ENCODE measurements around the gene TOP3B. TPM values are rescaled to one million over a fixed set of nuclear protein-coding genes. Genes with fewer than 3 reads are reported as not detected.
A peak's percentile ranks its signal among the peaks of the same experiment; 100 is the strongest.

TOP3B gene
- total RNA-seq, 1 donor from 2014 or later, result 27.9 TPM

DNA sequence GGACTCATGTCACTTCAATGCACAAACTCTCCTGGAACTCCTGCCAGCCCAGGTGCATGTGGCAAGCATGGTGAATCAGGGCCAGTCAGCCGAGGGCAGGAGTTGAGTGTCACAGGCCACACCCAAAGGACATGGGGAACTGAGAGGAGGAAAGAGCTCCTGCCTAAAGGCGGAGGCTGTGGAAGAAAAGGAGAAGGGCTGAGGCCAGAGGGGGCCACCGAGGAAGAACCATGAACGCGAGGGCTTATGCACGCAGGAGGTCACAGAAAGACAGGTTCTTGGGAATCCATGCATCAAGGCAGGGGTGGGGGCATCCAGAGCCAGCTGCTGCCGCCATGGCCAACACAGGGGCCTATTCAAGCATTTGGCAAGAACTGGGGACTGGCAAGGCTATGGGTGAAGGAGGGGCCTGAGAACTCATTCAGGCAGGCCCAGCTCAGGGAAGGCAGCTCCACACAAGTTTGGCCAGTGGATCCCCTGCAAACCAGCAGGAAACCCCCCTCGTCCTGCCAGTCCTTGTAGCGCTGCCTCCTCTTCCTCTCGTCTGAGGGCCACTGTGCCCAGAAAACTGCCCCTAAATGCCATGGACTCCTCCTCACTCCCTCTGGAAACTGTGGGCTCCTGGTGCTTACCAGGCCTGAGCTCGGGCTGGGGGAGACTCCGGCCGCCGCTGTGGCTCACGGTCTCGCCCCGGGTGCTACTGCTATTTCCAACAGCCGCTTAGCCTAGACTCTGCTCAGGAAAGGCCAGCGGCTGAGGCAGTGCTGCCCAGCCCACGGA lies 45.4 kb downstream of the TOP3B start:
- peak; percentile 64 for DNase-seq (ENCODE audit: low read depth)

DNA sequence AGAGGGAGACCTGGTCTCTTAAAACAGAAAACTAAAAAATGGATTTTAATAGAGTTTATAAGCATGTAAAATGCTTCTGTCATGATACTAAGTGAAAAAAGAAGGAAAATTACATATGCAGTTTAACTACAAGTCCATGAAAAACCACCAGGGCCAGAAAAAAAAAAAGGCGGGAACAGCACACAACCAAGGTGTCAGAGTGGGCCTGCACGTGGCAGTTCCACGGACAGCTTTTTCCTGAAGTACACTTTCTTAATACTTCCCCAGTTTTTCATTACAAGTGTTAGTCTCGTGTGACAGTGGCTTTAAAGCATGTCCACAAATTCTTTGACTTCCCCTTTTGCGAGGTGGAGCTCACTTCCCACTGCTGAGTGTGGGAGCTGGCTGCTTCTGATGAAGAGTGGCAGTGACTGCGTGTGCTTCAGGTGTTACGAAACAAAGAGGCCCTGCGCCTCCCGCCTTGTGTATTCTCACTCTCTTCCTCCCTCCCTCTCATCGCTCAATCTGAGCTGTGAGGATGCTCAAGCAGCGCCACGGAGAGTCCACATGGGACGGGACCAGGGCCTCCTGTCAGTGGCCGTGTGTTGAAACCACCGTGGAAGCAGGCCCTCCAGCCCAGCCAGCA lies 46.3 kb downstream of the TOP3B start:
- FAIRE-seq, result no peak
- no peak for DNase-seq (ENCODE audit: low read depth)
- no peak overlapping the region for H3K4me3 ChIP-seq (ENCODE audit: low read depth, low read length)
- TF ChIP-seq CTCF (IDR thresholded peaks at IDR 0.05; ENCODE audit: insufficient read depth, low read length, severe bottlenecking), result no peak
- peaks cover 24% of the 10 kb centered on the region for H3K36me3 ChIP-seq (ENCODE audit: control insufficient read depth, insufficient read depth, low read length)
- no peaks in the 10 kb centered on the region for H3K27me3 ChIP-seq (ENCODE audit: control insufficient read depth, insufficient read depth, low read length)

More for the DNA sequence above, 45.4 kb downstream of the TOP3B start:
- FAIRE-seq, result no peak
- no peak for TF ChIP-seq CTCF (IDR thresholded peaks at IDR 0.05; ENCODE audit: insufficient read depth, low read length, severe bottlenecking)
- no peaks in the 10 kb centered on the region for H3K27me3 ChIP-seq (ENCODE audit: control insufficient read depth, insufficient read depth, low read length)
- peaks cover 23% of the 10 kb centered on the region for H3K36me3 ChIP-seq (ENCODE audit: control insufficient read depth, insufficient read depth, low read length)
- no peak overlapping the region for H3K4me3 ChIP-seq (ENCODE audit: low read depth, low read length)

- Histone ChIP-seq H3K27me3 (ENCODE audit: control insufficient read depth, insufficient read depth, low read length) (no peaks in the 10 kb centered on the region), H3K4me3 (ENCODE audit: low read depth, low read length) (no peak overlapping the region), H3K36me3 (ENCODE audit: control insufficient read depth, insufficient read depth, low read length) (peaks cover 31% of the 10 kb centered on the region)
- no peak for TF ChIP-seq CTCF (IDR thresholded peaks at IDR 0.05; ENCODE audit: insufficient read depth, low read length, severe bottlenecking)
- DNase-seq (ENCODE audit: low read depth) (no peak), FAIRE-seq (no peak)
Measured at GRCh38 chr22:21933910-21934309, 48.7 kb downstream of the TOP3B start.

- H3K27me3 ChIP-seq (ENCODE audit: control insufficient read depth, insufficient read depth, low read length), result no peaks in the 10 kb centered on the region
- DNase-seq (ENCODE audit: low read depth), result no peak
- peaks cover 31% of the 10 kb centered on the region for H3K36me3 ChIP-seq (ENCODE audit: control insufficient read depth, insufficient read depth, low read length)
- FAIRE-seq, result no peak
- no peak for TF ChIP-seq CTCF (IDR thresholded peaks at IDR 0.05; ENCODE audit: insufficient read depth, low read length, severe bottlenecking)
- H3K4me3 ChIP-seq (ENCODE audit: low read depth, low read length), result no peak overlapping the region
Measured at GRCh38 chr22:21933413-21933812, 49.2 kb downstream of the TOP3B start.

DNA sequence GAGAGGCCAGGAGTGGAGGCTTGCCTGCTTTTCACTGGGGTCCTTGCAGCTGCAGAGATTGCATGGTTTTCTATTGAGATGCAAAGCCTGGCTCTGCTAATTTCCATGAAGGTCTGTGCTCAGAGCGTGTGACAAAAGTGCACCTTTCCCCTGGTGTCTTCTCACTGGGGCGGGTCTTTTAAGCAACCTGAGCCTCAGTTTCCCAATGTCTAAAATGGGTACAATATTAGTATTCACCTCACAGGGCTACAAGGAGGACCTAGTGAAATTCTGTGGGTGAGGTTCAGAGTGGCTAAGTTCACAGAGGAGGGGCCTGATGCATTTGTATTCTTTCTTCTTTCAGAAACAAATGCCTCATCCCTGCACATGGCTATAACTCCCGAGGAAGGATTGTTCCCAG lies 50.2 kb downstream of the TOP3B start:
- no peak for TF ChIP-seq CTCF (IDR thresholded peaks at IDR 0.05; ENCODE audit: insufficient read depth, low read length, severe bottlenecking)
- Histone ChIP-seq H3K27me3 (ENCODE audit: control insufficient read depth, insufficient read depth, low read length) (no peaks in the 10 kb centered on the region), H3K36me3 (ENCODE audit: control insufficient read depth, insufficient read depth, low read length) (peaks cover 33% of the 10 kb centered on the region), H3K4me3 (ENCODE audit: low read depth, low read length) (no peak overlapping the region)
- FAIRE-seq (no peak), DNase-seq (ENCODE audit: low read depth) (no peak)

Data from bronchial epithelial cell (primary cell).